H1 (cell line): Measurements from ENCODE around the gene CCDC138. TPM values are rescaled to one million over a fixed set of nuclear protein-coding genes. Genes with fewer than 3 reads are reported as not detected.

Source experiments
- CBX5 ChIP-seq: fragments of 300-800, 300-1000 bp; sonication (generic); IDR thresholded peaks from 2 replicates; pipeline ENCODE4 v1.7.1; 2016; ENCODE audit warnings: antibody characterized with exemption, low read length, low read depth
- CHD7 ChIP-seq: fragments of 300-600 bp; sonication (generic); IDR thresholded peaks from 2 replicates; pipeline ENCODE4 v1.7.1; 2012; ENCODE audit warnings: low read length, moderate library complexity, mild to moderate bottlenecking, inconsistent platforms; ENCODE audit not compliant: insufficient replicate concordance
- EP300 ChIP-seq, 2 experiments: IDR thresholded peaks; 1 replicate in 1 of 2; 2 replicates in 1 of 2; pipeline ENCODE4 v1.6.1; 2011 to 2012; ENCODE audit warnings: low read depth in 2 of 2, low read length in 2 of 2, mild to moderate bottlenecking in 2 of 2, borderline replicate concordance in 1 of 2, inconsistent platforms in 1 of 2, moderate library complexity in 1 of 2
- KDM1A ChIP-seq: fragments of 200-600, 300-600 bp; sonication (generic); IDR thresholded peaks from 2 replicates; pipeline ENCODE4 v1.7.1; 2016; ENCODE audit warnings: mild to moderate bottlenecking, low read length, borderline replicate concordance
- PHF8 ChIP-seq: fragments of 200-600 bp; sonication (generic); conservative IDR thresholded peaks from 2 replicates; pipeline ENCODE4 v1.7.1; 2012; ENCODE audit warnings: low read depth, mild to moderate bottlenecking, inconsistent platforms, low read length, moderate library complexity
- polyA plus RNA-seq, 7 experiments: library from polyadenylated mRNA; depleted of rRNA in 3 of 7; stranded (reverse) in 5 of 7; unstranded in 2 of 7; fragments of >200 nt in 5 of 7; fragments of 200-250 nt in 2 of 7; gene quantifications; 1 replicate in 5 of 7; 2 replicates in 1 of 7; 4 replicates in 1 of 7; pipeline versions ENCODE4 v1.2.1 to v1.2.3, GENCODE V29; 2011 to 2013; ENCODE audit warnings: missing spikeins in 2 of 7, mixed read lengths in 2 of 7
- total RNA-seq: library from RNA; stranded (reverse); fragmentation: NEBNext Ultra II Directional; extraction: Animal tissue kit (Norgen Biotek cat#: 25700); gene quantifications from 2 replicates; pipeline ENCODE4 v1.2.1, GENCODE V29; 2021
- TF ChIP-seq, protein P1 (sequence below): IDR thresholded peaks from 2 replicates; pipeline ENCODE4 v1.6.1; 2011; ENCODE audit warnings: low read depth, mild to moderate bottlenecking, low read length; ENCODE audit not compliant: insufficient read depth

Gene CCDC138
- total and polyA plus RNA-seq, 2 of the 8 experiments (the other 6 are each of a cell fraction or from before 2014, with no cell fraction given), result 8.3 to 29.8 TPM

DNA sequence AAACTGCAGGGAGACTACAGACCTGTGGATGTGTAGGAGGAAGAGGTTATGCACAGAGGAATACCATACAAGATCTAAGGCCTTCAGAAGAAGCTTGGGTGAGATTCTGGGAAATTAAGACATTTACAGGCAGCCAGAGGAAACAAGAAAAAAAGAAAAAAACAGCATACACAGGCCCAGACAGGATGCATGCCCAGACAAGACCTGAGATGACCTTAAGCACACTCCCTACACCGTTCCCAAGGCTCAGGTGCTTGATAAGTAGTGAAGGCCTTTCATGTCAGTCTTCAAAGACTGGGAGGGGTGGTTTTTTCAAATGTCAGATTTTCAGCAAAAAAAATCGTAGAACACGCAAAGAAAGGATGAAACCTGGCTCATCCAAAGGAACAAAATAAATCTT, 83.0 kb downstream of the CCDC138 start (continued):
- TF ChIP-seq CHD7 (no peak), KDM1A (no peak), PHF8 (no peak), EP300 (IDR thresholded peaks at IDR 0.05; ENCODE audit: borderline replicate concordance in 1 of 2, low read depth in 2 of 2, low read length in 2 of 2) (no peak), CBX5 (no peak)
- TF ChIP-seq, protein P1, sequence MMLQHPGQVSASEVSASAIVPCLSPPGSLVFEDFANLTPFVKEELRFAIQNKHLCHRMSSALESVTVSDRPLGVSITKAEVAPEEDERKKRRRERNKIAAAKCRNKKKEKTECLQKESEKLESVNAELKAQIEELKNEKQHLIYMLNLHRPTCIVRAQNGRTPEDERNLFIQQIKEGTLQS, result no peak
